Stimulated activated CD4-positive, alpha-beta T cell treated with anti-CD3 and anti-CD28 coated beads, Interleukin-4, amount 100 ng/mL, for 24 hours (primary cell): ENCODE results near the gene SCRN1.

Experiments
- DNase-seq: peaks from one replicate; pipeline ENCODE4 v3.0.0-alpha.2; 2020

The SCRN1 gene

DNA sequence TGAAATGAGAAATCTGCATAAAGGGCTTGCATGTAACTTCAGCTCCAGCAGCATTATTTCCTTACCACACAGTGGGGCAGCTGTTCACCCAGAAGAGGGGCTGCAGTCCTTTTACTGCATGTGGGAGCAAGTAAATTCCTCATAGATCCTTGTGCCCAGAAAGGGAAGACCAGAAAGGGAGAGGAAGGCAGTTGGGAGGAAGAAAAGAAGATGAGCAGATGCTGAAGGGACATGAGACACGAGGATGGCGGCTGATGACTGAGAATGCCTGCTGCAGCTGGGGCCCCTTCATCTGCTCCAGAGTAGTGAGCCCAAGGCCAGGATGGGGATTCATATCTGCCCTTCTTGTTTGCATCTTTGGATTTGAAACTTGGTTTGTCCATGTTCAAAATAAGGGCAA, 102.8 kb downstream of the SCRN1 start:
- DNase-seq: no peak

DNA sequence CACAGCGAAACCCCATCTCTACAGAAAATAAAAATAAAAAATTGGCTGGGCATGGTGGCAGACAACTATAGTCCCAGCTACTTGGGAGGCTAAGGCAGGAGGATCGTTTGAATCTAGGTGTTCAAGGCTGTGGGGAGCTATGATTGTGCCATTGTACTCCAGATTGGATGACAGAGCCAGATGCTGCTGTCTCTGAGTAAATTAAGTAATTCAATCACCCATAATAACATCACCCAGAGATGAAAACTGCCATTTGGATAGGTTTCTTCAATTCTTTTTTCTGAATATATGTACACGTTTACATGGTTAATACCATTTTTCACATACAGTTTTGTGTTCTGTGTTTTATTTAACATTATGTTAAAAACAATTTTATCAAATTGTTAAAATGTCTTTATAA, 104.0 kb downstream of the SCRN1 start:
- no peak for DNase-seq

DNA sequence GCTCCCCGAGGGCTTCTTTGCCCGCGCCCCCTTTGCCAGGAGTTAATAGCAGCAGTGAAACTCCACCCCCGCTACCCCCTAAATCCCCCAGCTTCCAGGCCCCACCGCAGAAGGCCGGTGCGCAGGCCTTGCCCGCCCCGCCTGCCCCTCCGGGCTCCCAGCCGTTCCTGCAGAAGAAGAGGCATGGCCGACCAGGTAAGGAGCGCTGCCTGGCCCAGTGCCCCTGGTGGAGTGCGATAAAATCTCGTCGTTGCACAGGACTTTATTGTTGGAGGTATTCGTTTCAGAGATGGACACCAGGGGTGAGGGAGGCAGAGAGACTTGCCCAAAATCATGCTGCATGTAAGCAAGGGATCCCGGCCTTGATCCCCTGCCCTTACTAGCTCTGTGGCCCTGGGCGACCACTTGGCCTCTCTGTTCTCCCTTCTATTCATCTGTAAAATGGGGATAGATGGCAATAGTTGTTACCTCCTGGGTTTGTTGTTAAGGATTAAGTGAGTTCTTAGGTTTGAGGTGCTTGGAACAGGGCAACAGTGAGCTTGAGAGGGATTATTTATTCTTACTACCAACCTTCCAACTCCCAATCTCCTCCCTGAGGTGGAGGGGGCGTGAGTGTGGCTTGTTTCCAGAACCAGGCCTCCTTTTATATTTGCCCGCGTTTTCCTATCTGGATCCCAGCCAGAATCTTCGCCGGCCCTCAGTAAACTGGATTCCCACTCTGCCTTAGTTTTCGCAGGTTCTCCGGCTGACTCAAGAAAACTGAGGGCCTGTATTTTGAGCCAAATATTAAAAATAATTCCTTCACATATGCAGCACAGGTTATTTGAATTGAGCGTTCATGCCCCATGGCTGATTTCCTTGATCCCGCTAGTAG, 105.0 kb downstream of the SCRN1 start:
- no peak for DNase-seq

DNA sequence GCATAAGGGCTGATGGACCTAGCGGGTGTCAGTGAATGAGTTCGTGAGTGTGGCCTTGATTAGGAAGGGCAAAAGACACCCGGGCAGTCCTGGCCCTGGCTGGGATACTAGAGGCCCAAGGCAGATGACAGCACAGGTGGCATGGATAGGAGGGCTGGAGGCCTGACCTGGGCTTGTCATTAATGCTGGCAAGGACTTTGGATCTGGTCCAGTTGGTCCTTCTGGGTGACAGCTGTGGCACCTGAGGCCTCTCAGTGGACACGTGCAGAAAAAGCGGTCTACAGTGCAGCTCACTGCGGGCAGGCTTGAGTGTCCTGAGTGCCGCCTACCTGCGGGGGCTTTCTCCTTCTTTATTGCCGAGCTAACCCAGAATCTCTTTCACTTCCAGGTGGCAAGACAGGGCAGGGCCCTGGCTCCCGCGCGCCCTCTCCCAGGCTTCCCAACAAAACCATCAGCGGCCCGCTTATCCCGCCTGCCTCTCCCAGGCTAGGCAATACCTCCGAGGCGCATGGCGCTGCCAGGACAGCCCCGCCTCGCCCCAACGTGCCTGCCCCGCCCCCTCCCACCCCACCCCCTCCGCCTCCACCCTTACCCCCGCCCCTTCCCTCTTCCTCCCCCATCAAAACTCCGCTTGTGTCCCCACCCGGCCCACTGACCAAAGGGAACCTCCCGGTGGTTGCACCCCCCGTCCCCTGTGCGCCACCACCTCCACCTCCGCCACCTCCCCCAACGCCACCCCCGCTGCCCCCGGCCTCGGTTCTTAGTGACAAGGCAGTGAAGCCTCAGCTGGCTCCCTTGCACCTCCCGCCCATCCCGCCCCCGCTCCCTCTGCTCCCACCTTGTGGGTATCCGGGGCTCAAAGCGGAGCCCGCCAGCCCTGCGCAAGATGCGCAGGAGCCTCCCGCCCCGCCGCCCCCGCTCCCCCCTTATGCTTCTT, 105.9 kb downstream of the SCRN1 start:
- no peak for DNase-seq

DNA sequence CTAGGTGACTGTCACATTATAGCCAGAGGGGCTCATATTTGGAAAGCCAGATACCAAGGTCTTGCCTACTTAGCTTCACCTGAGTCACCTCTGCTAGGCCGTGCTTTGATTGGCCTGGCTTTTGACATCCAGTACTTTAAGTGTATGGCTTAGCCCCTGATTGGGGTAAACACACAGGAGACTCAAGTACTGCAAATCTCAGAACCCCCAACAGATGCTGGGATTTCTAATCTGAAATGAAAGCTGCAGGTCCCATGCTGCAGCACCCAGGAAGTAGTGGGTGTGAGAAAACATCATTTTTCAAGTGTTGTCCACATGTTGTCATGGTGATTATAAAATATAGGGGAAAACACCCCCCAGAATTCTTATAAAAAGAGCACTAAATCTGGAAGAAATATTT, 107.1 kb downstream of the SCRN1 start:
- DNase-seq: no peak

DNA sequence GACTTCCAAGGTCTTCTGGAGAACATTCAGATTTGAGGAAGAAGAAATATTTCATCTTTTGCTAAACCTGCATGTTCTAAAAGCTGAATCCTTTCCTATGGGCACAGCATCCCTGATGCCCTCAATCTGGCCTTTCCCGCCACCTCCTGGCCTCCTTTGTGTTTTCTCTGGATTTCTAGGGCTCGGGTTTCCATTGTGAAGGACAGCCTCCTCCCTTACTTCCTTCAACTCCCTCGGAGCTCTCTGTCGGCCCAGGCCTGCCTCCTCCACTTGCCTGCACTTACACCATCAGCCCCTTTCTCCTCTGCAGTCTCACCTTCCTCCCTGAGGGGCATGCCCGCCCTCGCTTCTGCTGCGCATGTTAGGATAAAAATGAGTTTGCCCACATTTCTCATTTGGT, 107.9 kb downstream of the SCRN1 start:
- DNase-seq: no peak

DNA sequence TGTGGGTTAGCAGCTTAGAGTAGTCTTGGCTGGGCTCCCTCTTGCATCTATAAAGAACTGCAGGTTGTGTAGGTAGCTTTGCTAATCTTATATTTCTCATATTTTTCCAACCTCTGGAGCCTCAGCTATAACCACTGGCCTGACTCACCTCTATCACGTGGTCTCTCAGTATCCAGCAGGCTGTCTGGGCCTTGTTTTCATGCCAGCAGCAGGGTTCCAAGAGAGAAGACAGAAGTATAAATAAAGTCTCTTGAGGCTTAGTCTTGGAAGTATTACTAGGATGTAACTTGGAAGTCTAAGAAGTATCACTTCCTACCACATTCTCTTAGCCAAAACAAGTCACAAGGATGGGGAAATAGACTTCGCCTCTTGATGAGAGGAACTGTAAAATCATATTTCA, 110.0 kb downstream of the SCRN1 start:
- DNase-seq: no peak

DNA sequence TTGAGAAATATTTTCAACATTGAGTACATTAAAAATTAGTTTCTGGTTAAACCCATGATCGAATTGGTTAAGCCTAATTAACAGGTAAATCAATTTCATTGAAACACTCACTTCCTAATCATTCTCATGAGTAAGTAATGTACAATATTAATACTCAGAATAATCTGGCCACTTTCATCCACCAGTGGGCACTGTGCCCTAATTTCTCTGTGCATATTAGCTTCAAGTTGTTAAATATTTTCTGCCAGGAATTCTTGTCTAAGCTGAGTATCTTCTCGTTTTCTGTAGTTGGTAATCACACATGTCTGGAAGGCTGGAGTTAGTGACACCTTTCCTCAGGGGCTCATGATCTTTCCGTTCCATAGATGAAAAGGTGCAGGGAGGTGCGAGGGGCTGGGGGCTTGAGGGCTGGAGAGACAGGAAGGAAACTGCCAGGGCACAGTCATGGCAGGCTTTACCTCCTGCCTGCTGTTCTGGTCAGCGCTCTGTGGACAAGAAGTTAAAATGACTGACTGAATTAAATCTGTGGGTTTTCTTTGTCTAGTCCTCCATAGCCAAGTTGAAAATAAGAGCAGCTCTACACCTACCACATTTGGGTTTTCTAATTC, 111.4 kb downstream of the SCRN1 start:
- peak; percentile 8 for DNase-seq

DNA sequence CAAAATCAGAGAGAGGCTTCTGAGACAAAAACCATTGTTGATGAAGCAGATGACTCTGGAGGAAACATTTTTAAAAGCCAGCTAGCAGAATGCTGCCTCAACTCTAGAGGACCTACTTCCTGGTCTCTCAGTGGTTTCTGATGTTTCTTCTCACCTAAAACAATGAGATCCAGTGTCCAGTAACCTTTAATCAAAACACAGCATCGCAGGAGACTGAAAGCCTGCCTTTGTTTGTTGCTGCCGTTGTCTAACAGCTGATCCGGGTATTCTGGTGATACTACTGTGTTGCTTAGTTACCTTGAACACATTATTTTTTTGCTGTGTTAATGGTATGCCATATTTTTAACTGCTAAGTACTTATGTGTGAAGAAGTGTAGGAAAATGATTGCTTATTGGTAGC, 112.4 kb downstream of the SCRN1 start:
- DNase-seq: no peak

DNA sequence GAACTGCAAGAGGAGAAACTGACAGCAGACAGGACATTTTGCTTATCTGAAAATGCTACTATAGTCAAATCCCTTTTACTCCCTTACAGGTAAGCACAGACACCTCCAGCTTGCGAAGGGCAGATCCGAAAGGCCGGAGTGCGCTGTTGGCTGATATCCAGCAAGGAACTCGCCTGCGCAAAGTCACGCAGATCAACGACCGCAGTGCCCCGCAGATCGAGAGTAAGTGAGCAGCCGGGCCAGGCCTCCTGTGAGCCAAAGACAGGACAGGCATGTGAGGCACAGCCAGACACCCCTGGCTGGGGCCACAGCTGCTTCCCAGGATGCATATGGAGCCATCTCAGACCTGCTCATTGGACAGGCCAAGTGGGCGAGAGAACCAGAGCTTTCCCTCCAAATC, 113.9 kb downstream of the SCRN1 start:
- no peak for DNase-seq

DNA sequence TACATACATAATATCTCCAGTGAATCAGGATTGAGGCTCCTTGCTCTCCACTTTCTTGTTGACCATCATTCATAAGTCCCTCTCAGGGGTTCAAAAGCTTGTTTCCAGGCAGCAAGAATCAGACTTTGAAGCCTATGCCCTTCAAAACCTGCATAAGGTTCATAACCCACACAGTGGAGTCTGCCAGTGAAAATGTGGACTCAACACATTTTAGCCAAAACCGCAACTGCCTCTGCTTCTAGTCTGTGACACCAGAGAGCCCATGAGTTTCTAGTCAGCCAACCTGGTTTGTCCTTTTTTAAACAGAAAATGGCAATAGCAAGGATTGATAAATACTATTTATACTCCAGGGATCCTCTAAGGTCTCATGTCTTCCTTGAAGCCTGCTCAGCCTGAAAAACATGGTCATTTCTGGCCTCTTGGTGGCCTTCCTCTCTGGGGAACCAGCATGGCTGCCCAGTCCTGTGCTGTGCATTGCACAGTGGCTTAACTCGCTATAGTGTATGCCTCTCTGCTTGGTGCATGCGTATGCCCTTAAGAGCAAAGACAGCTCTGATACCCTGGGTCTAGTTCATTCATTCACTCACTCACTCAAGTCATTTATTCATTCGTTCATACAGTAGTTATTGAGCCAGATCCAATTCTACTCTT, 115.8 kb downstream of the SCRN1 start:
- DNase-seq: no peak

DNA sequence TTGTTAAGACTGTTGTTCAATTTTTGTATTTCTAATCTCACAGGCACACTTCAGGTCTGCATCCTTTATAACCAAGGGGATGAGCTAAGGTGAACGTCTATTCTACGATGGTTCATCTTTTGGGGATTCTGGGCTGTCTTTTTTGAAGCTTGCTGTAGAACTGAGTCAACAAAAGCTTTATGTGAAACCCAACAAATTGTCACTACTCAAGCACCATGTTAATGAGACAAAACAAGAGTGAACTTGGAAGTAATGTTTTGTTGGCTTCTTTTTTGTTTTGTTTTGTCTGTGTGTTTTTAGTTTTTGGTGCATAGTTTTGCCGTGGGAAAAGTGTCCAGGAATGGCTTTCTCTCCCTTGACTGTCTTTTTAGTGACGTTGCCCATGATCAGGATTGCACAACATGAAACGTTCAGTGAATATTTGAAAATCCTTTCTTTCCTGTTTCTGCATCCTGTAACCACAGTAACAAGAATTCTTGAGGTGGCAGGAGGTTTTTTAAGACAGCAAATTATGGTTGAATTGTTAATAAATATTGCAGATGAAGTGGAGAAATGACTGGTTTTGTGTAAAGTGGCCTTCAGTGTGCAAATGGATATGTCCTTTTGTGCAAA, 117.7 kb downstream of the SCRN1 start:
- no peak for DNase-seq
